Mucosa of stomach (tissue), 1 donor: ENCODE data around the gene SULT1A2.
"Not testable (repeated sequence)": the region's sequence is repeated elsewhere in the genome, so short reads cannot be mapped to it uniquely, and the experiment has no call there.

ENCODE experiments used
- H3K27me3 ChIP-seq: one replicate; pipeline ENCODE4 v1.7.0; 2013; ENCODE audit warnings: mild to moderate bottlenecking, low read length; ENCODE audit not compliant: control insufficient read depth, insufficient read depth
- H3K36me3 ChIP-seq: one replicate; pipeline ENCODE4 v1.7.0; 2013; ENCODE audit warnings: low read length; ENCODE audit not compliant: control insufficient read depth, insufficient read depth
- H3K4me1 ChIP-seq: one replicate; pipeline ENCODE4 v1.7.0; 2013; ENCODE audit warnings: mild to moderate bottlenecking, low read length; ENCODE audit not compliant: control insufficient read depth, insufficient read depth
- H3K4me3 ChIP-seq: one replicate; pipeline ENCODE4 v1.7.0; 2013; ENCODE audit warnings: low read length
- H3K9ac ChIP-seq: one replicate; pipeline ENCODE4 v1.7.0; 2013; ENCODE audit warnings: mild to moderate bottlenecking, low read length, moderate library complexity
- H3K9me3 ChIP-seq: one replicate; pipeline ENCODE4 v1.7.0; 2013; ENCODE audit warnings: mild to moderate bottlenecking, low read length, moderate library complexity; ENCODE audit not compliant: control insufficient read depth
- donor health status: Pancreatic carcinoma.

SULT1A2 gene

GRCh38 chr16:28616636-28617035, 19.8 kb upstream of the SULT1A2 start:
- Histone ChIP-seq H3K4me1 (no peaks in the 10 kb centered on the region), H3K4me3 (no peak overlapping the region), H3K9me3 (no peaks in the 10 kb centered on the region), H3K27me3 (no peaks in the 10 kb centered on the region), H3K9ac (no peak overlapping the region), H3K36me3 (no peaks in the 10 kb centered on the region)

GRCh38 chr16:28616224-28616577, 19.4 kb upstream of the SULT1A2 start:
- H3K9me3 ChIP-seq, H3K9ac ChIP-seq, H3K4me1 ChIP-seq, H3K27me3 ChIP-seq, H3K4me3 ChIP-seq, H3K36me3 ChIP-seq: not testable (repeated sequence)

- H3K9ac ChIP-seq, H3K36me3 ChIP-seq, H3K9me3 ChIP-seq, H3K27me3 ChIP-seq, H3K4me3 ChIP-seq, H3K4me1 ChIP-seq: not testable (repeated sequence)
These were observed 18.8 kb upstream of the SULT1A2 start for GRCh38 chr16:28615486-28616223.

- not testable (repeated sequence) for H3K4me3 ChIP-seq, H3K9ac ChIP-seq, H3K36me3 ChIP-seq, H3K27me3 ChIP-seq, H3K9me3 ChIP-seq
- H3K4me1 ChIP-seq: peaks cover 13% of the 10 kb centered on the region
These were observed 17.7 kb upstream of the SULT1A2 start for GRCh38 chr16:28614561-28614960.

- not testable (repeated sequence) for H3K4me3 ChIP-seq, H3K9me3 ChIP-seq, H3K27me3 ChIP-seq, H3K9ac ChIP-seq, H3K36me3 ChIP-seq
- H3K4me1 ChIP-seq: peaks cover 19% of the 10 kb centered on the region
These were observed 17.1 kb upstream of the SULT1A2 start for GRCh38 chr16:28613912-28614311.

- not testable (repeated sequence) for H3K9ac ChIP-seq, H3K36me3 ChIP-seq
- H3K4me1 ChIP-seq: peaks cover 22% of the 10 kb centered on the region
These were observed 15.8 kb upstream of the SULT1A2 start for GRCh38 chr16:28612359-28613280.

GRCh38 chr16:28610595-28611191, 13.8 kb upstream of the SULT1A2 start:
- no peaks in the 10 kb centered on the region for H3K27me3 ChIP-seq
- H3K4me3 ChIP-seq: no peak overlapping the region
- peaks cover 22% of the 10 kb centered on the region for H3K4me1 ChIP-seq
- H3K36me3 ChIP-seq: no peaks in the 10 kb centered on the region
- H3K9ac ChIP-seq: peak overlapping the region; percentile 62
- H3K9me3 ChIP-seq: no peaks in the 10 kb centered on the region

More at GRCh38 chr16:28612359-28613280, 15.8 kb upstream of the SULT1A2 start:
- H3K9me3 ChIP-seq, H3K27me3 ChIP-seq, H3K4me3 ChIP-seq: not testable (repeated sequence)

GRCh38 chr16:28609631-28610594, 13.1 kb upstream of the SULT1A2 start, which contains the start of gene SULT1A1:
Gene SULT1A1, minus strand, starts transcription at chr16:28610044. Its CDS starts 1,189 bp downstream, at chr16:28608855.
- H3K4me3 ChIP-seq: peak within 1 kb of the TSS; percentile 21

GRCh38 chr16:28608867-28609596, 12.2 kb upstream of the SULT1A2 start:
- H3K4me1 ChIP-seq: peaks cover 22% of the 10 kb centered on the region
- H3K4me3 ChIP-seq: peak overlapping the region; percentile 21
- not testable (repeated sequence) for H3K27me3 ChIP-seq, H3K9me3 ChIP-seq, H3K36me3 ChIP-seq
- peak overlapping the region; percentile 62 for H3K9ac ChIP-seq

More at GRCh38 chr16:28609631-28610594, 13.1 kb upstream of the SULT1A2 start, which contains the start of gene SULT1A1:
- H3K36me3 ChIP-seq: no peaks in the 10 kb centered on the region
- H3K9me3 ChIP-seq: no peaks in the 10 kb centered on the region
- H3K9ac ChIP-seq: peak within 1 kb of the TSS; percentile 62
- H3K4me1 ChIP-seq: peaks cover 22% of the 10 kb centered on the region
- H3K27me3 ChIP-seq: no peaks in the 10 kb centered on the region

GRCh38 chr16:28608496-28608808, 11.6 kb upstream of the SULT1A2 start:
- H3K36me3 ChIP-seq, H3K27me3 ChIP-seq, H3K9me3 ChIP-seq, H3K9ac ChIP-seq, H3K4me3 ChIP-seq: not testable (repeated sequence)
- H3K4me1 ChIP-seq: peaks cover 22% of the 10 kb centered on the region
